NCI-H510A (cell line): ENCODE data around the gene HGS.

ENCODE experiments used
- DNase-seq: peaks from one replicate; lab custom pipeline; 2025; lab: John Stamatoyannopoulos, UW

The HGS gene

DNA sequence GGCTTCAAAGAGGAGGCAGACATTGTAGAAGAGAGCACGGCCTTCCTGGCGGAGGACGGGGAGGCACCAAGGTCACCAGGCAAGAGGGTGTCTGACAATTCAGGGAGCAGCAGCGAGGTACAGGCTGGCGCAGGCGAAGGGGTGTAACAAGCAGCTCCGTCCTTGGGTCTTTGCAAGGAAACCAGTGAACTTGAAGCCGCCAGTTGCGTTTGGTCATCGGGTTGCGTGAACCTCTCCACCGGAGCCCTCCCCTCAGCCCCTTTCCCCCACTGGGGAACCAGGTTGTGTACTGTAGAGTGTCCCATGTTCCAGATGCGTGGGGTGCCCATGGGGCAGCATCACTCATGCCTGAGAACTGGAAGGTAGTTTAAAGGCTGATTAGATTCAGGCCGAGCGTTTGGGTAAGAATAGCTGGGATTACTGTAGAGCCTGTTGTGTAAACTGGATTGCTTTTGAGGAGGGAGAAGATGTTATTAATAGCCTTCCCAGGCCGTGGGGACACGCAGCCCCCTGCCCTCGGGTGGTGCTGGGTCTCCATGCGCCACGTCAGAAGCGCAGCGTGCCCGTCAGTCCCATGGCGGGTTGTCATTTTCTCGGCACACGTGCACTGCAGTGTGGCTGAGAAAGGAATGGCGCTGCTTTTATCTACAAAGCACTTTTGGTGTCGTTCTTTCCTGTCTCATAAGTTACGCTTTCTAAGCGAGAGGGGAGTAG is 21.9 kb downstream of the HGS start:
- DNase-seq = no peak

DNA sequence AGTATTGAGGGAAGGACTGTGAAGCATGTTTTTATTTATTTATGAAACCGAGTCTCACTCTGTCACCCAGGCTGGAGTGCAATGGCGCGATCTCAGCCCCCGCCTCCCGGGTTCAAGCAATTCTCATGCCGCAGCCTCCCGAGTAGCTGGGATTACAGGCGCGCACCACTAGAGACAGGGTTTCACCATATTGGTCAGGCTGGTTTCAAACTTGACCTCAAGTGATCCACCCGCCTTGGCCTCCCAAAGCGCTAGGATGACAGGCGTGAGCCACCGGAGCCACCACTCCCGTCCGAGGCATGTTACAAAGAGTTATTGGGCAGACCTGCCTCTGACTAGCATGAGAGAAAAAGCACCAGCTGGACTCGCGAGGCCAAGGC is 22.4 kb downstream of the HGS start:
- no peak for DNase-seq

DNA sequence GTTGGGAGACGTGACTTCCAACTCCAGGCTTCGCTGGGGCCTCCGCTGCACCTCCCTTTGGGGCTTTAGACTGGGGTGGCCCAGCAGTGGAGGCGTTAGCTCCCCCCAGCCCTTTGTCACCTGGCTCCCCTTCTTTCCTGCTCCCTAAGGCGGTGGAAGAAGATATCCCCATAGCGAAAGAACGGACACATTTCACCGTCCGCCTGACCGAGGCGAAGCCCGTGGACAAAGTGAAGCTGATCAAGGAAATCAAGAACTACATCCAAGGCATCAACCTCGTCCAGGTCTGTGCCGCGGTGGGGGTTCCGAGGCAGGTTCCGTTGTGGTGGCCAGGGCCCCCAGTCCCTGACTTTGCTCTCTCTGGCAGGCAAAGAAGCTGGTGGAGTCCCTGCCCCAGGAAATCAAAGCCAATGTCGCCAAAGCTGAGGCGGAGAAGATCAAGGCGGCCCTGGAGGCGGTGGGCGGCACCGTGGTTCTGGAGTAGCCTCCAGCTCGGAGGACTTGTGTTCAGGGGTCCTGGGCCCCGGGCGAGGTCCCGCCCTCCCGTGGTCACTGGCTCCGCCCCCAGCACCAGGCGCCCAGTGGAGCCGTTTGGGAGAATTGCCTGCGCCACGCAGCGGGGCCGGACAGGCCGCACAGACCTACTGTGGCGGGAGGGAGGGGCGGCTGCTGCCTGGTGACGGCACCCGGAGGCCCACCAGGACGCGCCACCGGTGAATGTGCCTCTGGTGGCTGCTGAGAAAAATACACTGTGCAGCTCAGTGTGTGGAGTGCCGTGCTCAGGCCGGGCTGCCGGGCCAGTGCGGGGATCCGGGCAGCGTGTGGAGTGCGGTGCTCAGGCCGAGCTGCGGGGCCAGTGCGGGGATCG is 23.2 kb downstream of the HGS start:
- no peak for DNase-seq

DNA sequence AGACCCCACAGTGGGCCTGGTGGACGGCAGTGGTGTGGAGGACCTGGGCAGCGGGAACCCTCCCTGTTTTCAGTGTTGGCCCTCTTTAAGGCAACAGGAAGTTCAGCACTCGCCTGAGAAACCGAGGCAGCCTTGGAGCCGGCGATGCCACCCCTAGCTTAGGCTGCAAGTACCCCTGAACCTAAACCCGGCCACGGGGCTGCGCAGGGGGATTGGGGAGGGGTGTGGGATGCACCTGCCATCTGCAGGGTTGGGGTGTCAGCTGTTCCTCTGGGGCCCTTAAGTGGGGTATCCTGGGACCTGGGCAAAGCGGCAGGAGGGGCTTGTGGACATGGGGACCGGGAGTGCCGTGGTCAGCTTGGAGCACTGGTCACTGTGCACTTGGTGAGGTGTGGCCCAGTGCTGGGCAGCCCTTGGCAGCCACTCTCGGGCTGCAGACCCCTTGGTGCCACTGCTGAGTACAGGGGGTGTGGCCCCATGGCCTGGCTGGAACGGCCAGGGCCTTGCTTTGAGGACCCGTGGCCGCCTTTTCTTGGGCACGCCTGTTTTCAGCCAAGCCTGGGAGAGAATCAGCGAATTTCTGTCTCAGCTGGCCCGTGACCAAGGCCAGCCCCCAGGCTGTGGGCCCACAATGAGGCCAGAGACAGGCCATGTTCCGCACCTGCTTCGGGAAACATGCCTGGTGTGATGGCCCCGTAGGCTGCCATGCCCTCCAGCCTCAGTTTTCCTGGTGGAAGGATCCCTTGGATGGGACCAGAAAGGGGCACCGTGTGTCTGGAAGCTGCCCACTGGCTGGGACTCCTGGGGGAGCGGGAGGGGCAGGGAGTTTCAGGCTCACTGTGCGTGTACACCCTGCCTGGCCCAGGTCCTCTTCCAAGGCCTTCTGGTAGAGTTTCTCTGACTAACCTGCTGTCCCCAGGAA is 24.2 kb downstream of the HGS start:
- no peak for DNase-seq

DNA sequence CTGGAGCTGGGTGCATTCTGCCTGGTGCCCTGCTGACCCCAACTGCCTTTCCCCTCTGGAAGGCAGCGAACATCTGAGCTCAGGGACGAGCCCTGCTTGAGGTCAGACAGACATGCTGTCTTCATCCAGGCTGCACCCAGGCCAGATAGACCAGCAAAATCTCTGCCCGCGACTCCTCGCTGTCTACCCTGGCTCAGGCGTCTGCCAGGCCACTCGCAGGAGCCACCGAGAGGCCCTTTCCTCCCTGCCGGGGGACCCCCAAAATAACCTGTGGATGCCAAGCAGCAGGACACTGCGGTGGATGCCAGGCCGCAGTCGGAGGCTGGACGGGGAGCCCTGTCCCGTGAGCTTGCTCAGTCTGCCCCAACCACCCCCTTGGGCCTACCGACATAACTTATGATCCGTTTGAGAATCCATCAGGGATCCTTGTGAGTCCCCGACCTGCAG is 25.0 kb downstream of the HGS start:
- no peak for DNase-seq

DNA sequence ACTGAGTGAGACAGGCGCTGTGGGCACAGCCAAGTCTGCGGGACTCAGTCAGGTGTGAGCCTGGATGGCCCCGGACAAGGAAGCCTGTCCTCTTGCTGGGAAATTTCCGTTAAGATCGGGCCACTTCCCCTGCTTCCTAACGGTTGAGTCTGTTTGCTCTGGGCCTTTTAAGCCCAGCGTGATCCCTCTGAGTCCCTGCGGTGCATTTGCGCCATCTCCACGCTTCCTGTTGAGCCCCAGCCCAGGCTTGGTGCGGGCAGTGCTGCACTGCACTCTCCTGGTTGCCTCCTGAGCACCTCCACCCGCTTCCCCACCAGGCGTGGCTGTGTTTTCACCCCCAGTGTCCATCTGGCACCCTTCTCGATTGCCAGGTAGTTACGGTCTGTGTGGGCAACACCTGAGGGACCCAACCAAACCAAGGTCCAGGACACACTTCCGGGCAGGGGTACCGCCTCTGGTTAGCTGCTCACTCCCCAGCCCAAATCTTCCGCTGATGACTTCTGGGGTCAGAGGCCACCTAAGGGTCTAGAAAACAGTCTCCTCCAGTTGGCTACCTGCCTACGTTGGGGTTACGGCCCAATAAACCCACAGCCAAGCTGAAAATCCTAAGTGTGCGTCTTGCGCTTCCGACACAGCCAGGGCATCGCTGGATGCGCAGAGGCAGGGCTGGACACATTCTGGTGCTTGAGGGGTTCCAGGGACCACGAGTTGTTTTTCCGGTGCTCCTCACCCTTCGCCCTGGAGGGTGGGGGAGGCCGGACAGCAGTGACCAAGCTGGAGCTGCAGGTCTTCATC is 26.9 kb downstream of the HGS start:
- DNase-seq = no peak

GRCh38 chr17:81711814-81712467 is 28.1 kb downstream of the HGS start, which contains the start of gene SLC25A10:
SLC25A10 (plus strand) TSS chr17:81712284; CDS start chr17:81712427, 143 bp downstream.
- peak; percentile 71 for DNase-seq

GRCh38 chr17:81712468-81713003 is 28.7 kb downstream of the HGS start:
- no peak for DNase-seq

GRCh38 chr17:81713004-81713555 is 29.3 kb downstream of the HGS start:
- DNase-seq = no peak

- DNase-seq = no peak
Observed at GRCh38 chr17:81713556-81714411, 30.0 kb downstream of the HGS start.

GRCh38 chr17:81714412-81715106 is 30.7 kb downstream of the HGS start:
- no peak for DNase-seq

- no peak for DNase-seq
Observed at GRCh38 chr17:81715107-81715871, 31.5 kb downstream of the HGS start.

DNA sequence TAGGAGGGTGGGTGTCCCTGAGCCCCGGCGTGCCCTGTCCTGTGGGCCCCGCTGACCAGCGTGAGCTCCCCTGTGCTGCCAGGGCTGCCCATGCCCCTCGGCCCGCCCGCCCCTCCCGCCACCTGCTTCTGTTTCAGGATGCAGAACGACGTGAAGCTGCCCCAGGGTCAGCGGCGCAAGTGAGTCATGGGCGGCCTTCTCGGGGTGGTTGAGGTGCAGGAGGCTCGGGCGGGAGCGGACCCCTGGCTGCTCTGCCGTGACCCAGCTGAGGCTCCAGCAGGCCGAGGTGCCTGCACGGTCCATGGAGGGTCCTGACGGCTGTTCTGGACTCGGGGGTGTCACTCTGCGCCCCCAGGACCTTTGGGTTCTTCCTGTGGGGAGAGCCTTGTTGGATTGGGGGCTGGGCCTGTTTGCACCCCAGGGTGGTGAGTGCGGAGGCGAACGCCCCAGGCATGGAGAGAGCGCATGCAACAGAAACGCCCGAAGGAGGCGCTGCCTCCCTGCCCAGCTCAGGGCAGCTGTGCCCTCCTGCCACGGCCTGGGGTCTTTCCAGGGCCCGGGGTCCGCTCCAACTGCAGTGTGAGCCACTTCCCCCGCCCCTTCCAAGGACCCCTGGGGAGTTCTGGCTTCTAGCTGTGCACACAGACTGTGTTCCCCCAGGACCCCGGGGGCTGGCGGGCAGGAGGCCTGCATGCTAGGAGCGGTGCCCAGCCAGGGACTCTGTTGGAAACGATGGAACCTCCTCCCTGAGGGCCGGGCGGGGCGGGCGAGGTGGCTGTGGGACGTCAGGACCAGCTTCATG is 32.3 kb downstream of the HGS start:
- DNase-seq = no peak

GRCh38 chr17:81716674-81716996 is 32.8 kb downstream of the HGS start:
- DNase-seq = no peak

GRCh38 chr17:81717049-81717765 is 33.4 kb downstream of the HGS start:
- DNase-seq = no peak

DNA sequence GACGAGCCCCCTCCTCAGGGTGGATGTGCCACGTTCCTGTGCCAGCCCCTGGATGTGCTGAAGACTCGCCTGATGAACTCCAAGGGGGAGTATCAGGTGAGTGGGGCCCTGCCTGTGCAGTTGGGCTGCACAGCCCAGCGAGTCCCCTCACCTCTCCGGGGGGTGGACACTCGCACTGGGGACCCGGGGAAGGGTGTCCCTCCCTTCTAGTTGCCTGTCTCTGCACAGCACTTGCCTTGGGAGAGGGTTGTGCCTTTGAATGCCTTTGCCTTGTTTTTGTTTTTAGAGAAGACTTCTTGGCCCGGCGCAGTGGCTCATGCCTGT is 33.9 kb downstream of the HGS start:
- no peak for DNase-seq
